K562 (cell line): ENCODE data around the gene SLC4A1. TPM values are rescaled to one million over a fixed set of nuclear protein-coding genes. Genes with fewer than 3 reads are reported as not detected.

ENCODE experiments used
- ATAC-seq: fragments of 200-7000 bp; cut with Tn5 transposase; 3 replicates; pipeline ENCODE4 v1.9.1; 2020; ENCODE audit warnings: moderate library complexity
- BruUV-seq: library from RNA; stranded (reverse); fragments of 400-500 nt; replicated peaks from 2 replicates; lab custom pipeline; 2021; lab: Mats Ljungman, UMichigan
- CTCF ChIA-PET: fragments of 300-600 bp; formaldehyde crosslinking; extraction: SDS; loops from one replicate; lab custom pipeline; 2021; ENCODE audit warnings: low intra/inter-chr PET ratio; lab: Yijun Ruan, JAX
- POLR2A ChIA-PET: fragments of 300-600, 350-650 bp; sonication (Branson Sonifier 250); formaldehyde crosslinking; extraction: SDS; loops from one replicate; lab custom pipeline; 2021; ENCODE audit warnings: antibody characterized with exemption, inconsistent platforms; lab: Yijun Ruan, JAX
- DNase-seq, 4 experiments: peaks; one replicate each; pipeline versions ENCODE4 v3.0.0 to v3.0.0-alpha.2; 2011 to 2018; ENCODE audit warnings: low spot score in 3 of 4, mixed read lengths in 3 of 4; ENCODE audit errors: extremely low read depth in 1 of 4
- FAIRE-seq: peaks from 2 replicates; lab custom pipeline; 2011; peaks lifted over from hg19 to GRCh38; lab: Jason Lieb, UNC
- H2AFZ ChIP-seq: 2 replicates; pipeline ENCODE4 v1.6.0; 2011; ENCODE audit warnings: low read depth, low read length, control low read depth, inconsistent platforms
- H3K27ac ChIP-seq: fragments of 200-600 bp; 3 replicates; pipeline ENCODE4 v1.8.0; 2011; ENCODE audit warnings: low read depth, mild to moderate bottlenecking, control low read depth, inconsistent platforms, low read length, moderate library complexity, mixed read lengths; ENCODE audit errors: extremely low read depth
- H3K27me3 ChIP-seq, 2 experiments: fragments of 300-600 bp in 1 of 2; 2 replicates in 1 of 2; 3 replicates in 1 of 2; pipeline versions ENCODE4 v1.6.0 to v1.8.0; 2011; ENCODE audit warnings: inconsistent platforms in 2 of 2, low read length in 2 of 2, mild to moderate bottlenecking in 1 of 2, mixed read lengths in 1 of 2, moderate library complexity in 1 of 2; ENCODE audit not compliant: control insufficient read depth in 2 of 2, insufficient read depth in 2 of 2
- H3K36me3 ChIP-seq: fragments of 300-600 bp; 3 replicates; pipeline ENCODE4 v1.8.0; 2011; ENCODE audit warnings: mild to moderate bottlenecking, low read length, inconsistent platforms; ENCODE audit not compliant: control insufficient read depth, insufficient read depth
- H3K4me1 ChIP-seq, 2 experiments: fragments of 200-600 bp in 1 of 2; replicated peaks in 1 of 2; 2 replicates in 1 of 2; 3 replicates in 1 of 2; pipeline versions ENCODE4 v1.5.1 to v1.8.0; 2011; ENCODE audit warnings: inconsistent platforms in 2 of 2, low read length in 2 of 2, mild to moderate bottlenecking in 1 of 2, mixed read lengths in 1 of 2, moderate library complexity in 1 of 2; ENCODE audit not compliant: control insufficient read depth in 2 of 2, insufficient read depth in 2 of 2
- H3K4me2 ChIP-seq: 2 replicates; pipeline ENCODE4 v1.6.1; 2011; ENCODE audit warnings: low read length, control low read depth, inconsistent platforms, mixed read lengths; ENCODE audit not compliant: insufficient read depth
- H3K4me3 ChIP-seq: fragments of 200-600 bp; sonication (generic), shearing (Covaris generic); 2 replicates; pipeline ENCODE4 v1.5.1; 2016; ENCODE audit warnings: control low read depth, inconsistent platforms
- H3K79me2 ChIP-seq: fragments of 200-600 bp; 3 replicates; pipeline ENCODE4 v1.8.0; 2011; ENCODE audit warnings: low read length, inconsistent platforms; ENCODE audit not compliant: control insufficient read depth, insufficient read depth
- H3K9ac ChIP-seq, 2 experiments: 2 replicates each; pipeline versions ENCODE4 v1.6.0 to v1.6.1; 2011; ENCODE audit warnings: low read depth in 2 of 2, low read length in 2 of 2, control low read depth in 1 of 2, inconsistent platforms in 1 of 2, mild to moderate bottlenecking in 1 of 2, mixed read lengths in 1 of 2; ENCODE audit not compliant: insufficient read depth in 1 of 2
- H3K9me1 ChIP-seq: one replicate; pipeline ENCODE4 v1.6.0; 2011; ENCODE audit warnings: inconsistent platforms, mild to moderate bottlenecking, low read length, moderate library complexity; ENCODE audit not compliant: control insufficient read depth, insufficient read depth
- H3K9me3 ChIP-seq: replicated peaks from 2 replicates; pipeline ENCODE4 v1.5.1; 2011; ENCODE audit warnings: low read depth, low read length, inconsistent platforms; ENCODE audit not compliant: control insufficient read depth, insufficient read depth
- H4K20me1 ChIP-seq: replicated peaks from 2 replicates; pipeline ENCODE4 v1.6.1; 2011; ENCODE audit warnings: low read length, inconsistent platforms, mixed read lengths; ENCODE audit not compliant: control insufficient read depth, insufficient read depth
- ARID1B ChIP-seq: fragments of 450-650 bp; IDR thresholded peaks from 2 replicates; pipeline ENCODE4 v1.6.1; 2016; ENCODE audit warnings: antibody characterized with exemption, mild to moderate bottlenecking, inconsistent platforms
- ETS1 ChIP-seq: conservative IDR thresholded peaks from 2 replicates; pipeline ENCODE4 v1.6.1; 2011; ENCODE audit warnings: low read depth, mild to moderate bottlenecking, low read length; ENCODE audit not compliant: control insufficient read depth
- ETV1 ChIP-seq: fragments of 450-650 bp; conservative IDR thresholded peaks from 2 replicates; pipeline ENCODE4 v1.6.1; 2016; ENCODE audit warnings: missing genetic modification characterization, control low read depth, low read depth, missing compliant biosample characterization
- KAT2B ChIP-seq: IDR thresholded peaks from one replicate; pipeline ENCODE4 v1.6.1; 2012; ENCODE audit warnings: low read depth, mild to moderate bottlenecking, control low read depth, inconsistent platforms, low read length, moderate library complexity
- KDM1A ChIP-seq, 2 experiments: fragments of 450-650 bp; IDR thresholded peaks; 2 replicates each; pipeline ENCODE4 v1.6.1; 2016; ENCODE audit warnings: mild to moderate bottlenecking in 2 of 2
- MBD2 ChIP-seq: sonication (generic); IDR thresholded peaks from 2 replicates; pipeline ENCODE4 v1.6.1; 2016; ENCODE audit warnings: low read depth, borderline replicate concordance
- MCM2 ChIP-seq: fragments of 450-650 bp; IDR thresholded peaks from 2 replicates; pipeline ENCODE4 v1.6.1; 2017; ENCODE audit warnings: low read depth, mild to moderate bottlenecking
- NCOA1 ChIP-seq: fragments of 450-650 bp; IDR thresholded peaks from 2 replicates; pipeline ENCODE4 v1.6.1; 2016; ENCODE audit warnings: low read depth
- PHB2 ChIP-seq: fragments of 450-650 bp; IDR thresholded peaks from 2 replicates; pipeline ENCODE4 v1.6.1; 2017; ENCODE audit warnings: low read depth
- POLR2G ChIP-seq: fragments of 200-400 bp; formaldehyde crosslinking; IDR thresholded peaks from 2 replicates; pipeline ENCODE4 v1.6.1; 2017; ENCODE audit warnings: low read depth, mild to moderate bottlenecking, antibody characterized with exemption, low read length, moderate library complexity
- PTTG1 ChIP-seq: fragments of 450-650 bp; IDR thresholded peaks from 2 replicates; pipeline ENCODE4 v1.6.1; 2016; ENCODE audit warnings: low read depth, mild to moderate bottlenecking, missing genetic modification characterization, missing compliant biosample characterization
- RBM25 ChIP-seq: fragments of 200-400 bp; formaldehyde crosslinking; IDR thresholded peaks from 2 replicates; pipeline ENCODE4 v1.6.1; 2018; ENCODE audit warnings: low read length, low read depth, moderate library complexity; ENCODE audit not compliant: severe bottlenecking
- TAL1 ChIP-seq: fragments of 450-650 bp; IDR thresholded peaks from 2 replicates; pipeline ENCODE4 v1.6.1; 2016; ENCODE audit warnings: mild to moderate bottlenecking
- TCF15 ChIP-seq: fragments of 250-450 bp; sonication (Bioruptor Pico); IDR thresholded peaks from 2 replicates; pipeline ENCODE4 v1.8.0; 2022; ENCODE audit warnings: moderate library complexity, mild to moderate bottlenecking, inconsistent platforms
- TCF7 ChIP-seq: sonication (generic); IDR thresholded peaks from 2 replicates; pipeline ENCODE4 v1.6.1; 2016; ENCODE audit warnings: antibody characterized with exemption, borderline replicate concordance
- ZNF197 ChIP-seq: fragments of 200-800 bp; sonication (Bioruptor generic); IDR thresholded peaks from 2 replicates; pipeline ENCODE4 v1.6.1; 2016; ENCODE audit warnings: low read depth, missing genetic modification characterization, missing compliant biosample characterization
- ZNF668 ChIP-seq: fragments of 250-450 bp; sonication (Bioruptor Pico); IDR thresholded peaks from 2 replicates; pipeline ENCODE4 v1.8.0; 2022; ENCODE audit warnings: mild to moderate bottlenecking, inconsistent platforms
- ZNF766 ChIP-seq: fragments of 200-800 bp; sonication (Bioruptor generic); conservative IDR thresholded peaks from 2 replicates; pipeline ENCODE4 v1.6.1; 2016; ENCODE audit warnings: missing genetic modification characterization, missing compliant biosample characterization
- WGBS: fragments of 100-300 bp; shearing (Covaris generic); methylation state at CpG from one replicate; pipeline ENCODE4 v1.1.6; 2016; ENCODE audit warnings: low coverage, mixed read lengths; ENCODE audit not compliant: insufficient coverage; ENCODE audit errors: missing lambda C conversion rate; 5-methylcytosine and 5-hydroxymethylcytosine counted together
- in situ Hi-C: fragments of 300-500 bp; cut with MboI; formaldehyde crosslinking; loops from 4 replicates; pipeline ENCODE4 v1.15.0; 2018; ENCODE audit warnings: inconsistent platforms, mixed read lengths
- intact Hi-C: fragments of 100-400 bp; cut with micrococcal nuclease; formaldehyde crosslinking; loops from 2 replicates; pipeline ENCODE4 v1.14.2; 2022
- polyA plus RNA-seq, 8 experiments: library from polyadenylated mRNA; depleted of rRNA in 4 of 8; stranded (reverse) in 5 of 8; unstranded in 3 of 8; fragments of >200 nt; fragmentation: Nextera tagmentation in 2 of 8; fragmentation: Illumina TruSeq in 1 of 8; extraction: Ambion mirVana in 2 of 8; extraction: Trizol in 1 of 8; gene quantifications; 2 replicates each; pipeline versions ENCODE4 v1.2.1 to v1.2.3, GENCODE V29; 2011 to 2014; ENCODE audit warnings: inconsistent platforms in 1 of 8, missing spikeins in 1 of 8
- total RNA-seq, 7 experiments: library from RNA; depleted of rRNA in 6 of 7; stranded (reverse); fragments of >200 nt in 6 of 7; fragmentation: Illumina TruSeq in 2 of 7; extraction: Trizol in 2 of 7; gene quantifications; 2 replicates each; pipeline versions ENCODE4 v1.2.1 to v1.2.3, GENCODE V29; 2011 to 2021; ENCODE audit warnings: low replicate concordance in 1 of 7
- TF ChIP-seq, protein P1 (sequence below), 2 experiments: IDR thresholded peaks; 2 replicates each; pipeline ENCODE4 v1.6.1; 2011; ENCODE audit warnings: borderline replicate concordance in 1 of 2, control low read depth in 1 of 2, low read depth in 1 of 2, low read length in 1 of 2, mild to moderate bottlenecking in 1 of 2, mixed read lengths in 1 of 2, moderate library complexity in 1 of 2; ENCODE audit not compliant: insufficient read depth in 1 of 2, insufficient read length in 1 of 2, poor library complexity in 1 of 2, severe bottlenecking in 1 of 2; ENCODE audit errors: extremely low read depth in 1 of 2

The SLC4A1 gene
- total and polyA plus RNA-seq, 9 of the 15 experiments (the other 6 are each of a cell fraction or from before 2014, with no cell fraction given), result 0.14 to 1.00 (median 0.53) TPM

DNA sequence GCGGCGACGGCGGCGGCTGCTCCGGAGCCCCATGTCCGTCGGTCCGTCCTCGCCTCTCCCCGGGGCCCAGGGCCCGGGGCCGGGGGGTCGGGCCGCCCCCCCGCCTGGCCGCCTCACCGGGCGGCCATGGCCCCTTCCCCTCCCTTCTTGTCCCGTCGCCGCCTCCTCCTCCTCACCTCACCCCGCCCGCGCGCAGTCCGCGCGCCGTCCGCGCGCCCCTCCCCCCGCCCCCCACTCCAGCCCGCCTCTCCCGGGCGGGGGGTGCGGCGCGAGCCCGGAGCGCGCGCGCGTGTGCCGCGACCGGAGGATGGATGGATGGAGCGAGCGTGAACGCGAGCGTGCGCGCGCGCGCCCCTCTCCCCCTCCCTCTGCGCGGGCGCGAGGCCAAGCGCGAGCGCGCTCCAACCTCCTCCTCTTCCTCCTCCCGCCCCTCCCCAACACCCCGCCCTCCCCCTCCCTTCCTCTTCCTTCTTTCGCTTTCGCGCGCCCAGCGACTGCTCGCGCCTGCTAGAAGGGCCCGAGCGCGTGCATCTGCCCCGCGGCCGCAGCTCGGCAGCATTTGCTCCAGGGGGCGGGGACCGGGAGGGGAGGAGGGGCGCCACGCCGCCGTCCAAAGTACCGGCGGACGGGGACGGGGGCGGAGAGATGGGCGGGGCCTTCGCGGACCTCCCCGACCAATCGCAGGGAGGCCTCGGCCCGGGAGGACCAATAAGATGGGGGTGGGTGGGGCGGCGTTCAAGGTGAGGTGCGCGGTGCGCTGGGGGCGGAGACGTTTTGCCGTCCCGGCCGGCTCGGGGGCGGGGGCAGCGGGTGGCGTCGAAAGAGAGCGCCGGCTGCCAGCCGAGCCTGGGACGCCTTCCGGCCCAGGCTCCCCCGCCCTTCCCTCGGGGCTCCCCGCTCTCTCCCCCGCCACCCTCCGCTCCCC, 68.1 kb downstream of the SLC4A1 start, which contains the start of gene ATXN7L3:
TSS of gene ATXN7L3 (minus strand) at position 332 of the 925 bp plus-strand sequence. CDS start 1,814 bp downstream, outside the sequence.
- H3K9ac ChIP-seq, result peak within 1 kb of the TSS; percentile 90 to 98
- BruUV-seq, result no TSS peak
- TF ChIP-seq KDM1A (IDR thresholded peaks at IDR 0.05), result peak in 1 of 2 experiments; percentile 25; a peak in 1 of 4 replicates
- TF ChIP-seq, protein P1, sequence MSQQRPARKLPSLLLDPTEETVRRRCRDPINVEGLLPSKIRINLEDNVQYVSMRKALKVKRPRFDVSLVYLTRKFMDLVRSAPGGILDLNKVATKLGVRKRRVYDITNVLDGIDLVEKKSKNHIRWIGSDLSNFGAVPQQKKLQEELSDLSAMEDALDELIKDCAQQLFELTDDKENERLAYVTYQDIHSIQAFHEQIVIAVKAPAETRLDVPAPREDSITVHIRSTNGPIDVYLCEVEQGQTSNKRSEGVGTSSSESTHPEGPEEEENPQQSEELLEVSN (IDR thresholded peaks at IDR 0.05; ENCODE audit: borderline replicate concordance in 1 of 2, extremely low read depth in 1 of 2, insufficient read depth in 1 of 2, insufficient read length in 1 of 2, low read depth in 1 of 2, low read length in 1 of 2, poor library complexity in 1 of 2, severe bottlenecking in 1 of 2), result peak in 1 of 2 experiments; percentile 83
- no peak for TF ChIP-seq ZNF668 (CRISPR knock-in tag)
- TF ChIP-seq KAT2B, result no peak
- TF ChIP-seq ARID1B, result no peak
- TF ChIP-seq MCM2, result no peak
- TF ChIP-seq POLR2G, result peak; percentile 77
- TF ChIP-seq PTTG1, result no peak
- TF ChIP-seq ETV1 (tag), result 0 out of 2 replicates have a peak, but pooled peaks have one; percentile 10
- no peak for TF ChIP-seq NCOA1
- TF ChIP-seq TCF15 (CRISPR knock-in tag), result no peak
- TF ChIP-seq ZNF197 (CRISPR knock-in tag), result peak; percentile 94
- no peak for TF ChIP-seq TAL1
- TF ChIP-seq ETS1, result peak; percentile 50; the same call in 1 of the 2 replicates
- TF ChIP-seq RBM25, result peak; percentile 72
- no peak for TF ChIP-seq TCF7
- peak; percentile 90 for TF ChIP-seq MBD2
- no peak for TF ChIP-seq PHB2
- peak; percentile 92 for TF ChIP-seq ZNF766 (CRISPR knock-in tag)

More for the DNA sequence above, 68.1 kb downstream of the SLC4A1 start, which contains the start of gene ATXN7L3:
- peak within 1 kb of the TSS; percentile 82 for H2AFZ ChIP-seq
- no peaks in the 10 kb centered on the region for H3K9me1 ChIP-seq
- H4K20me1 ChIP-seq, result no peaks in the 10 kb centered on the region; the same call in 1 of the 2 replicates
- peaks cover 36 to 40% of the 10 kb centered on the region in 2 experiments for H3K4me1 ChIP-seq
- CTCF ChIA-PET, result no interaction called here
- POLR2A ChIA-PET, result interaction anchor here (1.0 to 1.1 kb wide), 2 partner anchors 11 to 13 kb away, joined by 3 read pairs; partner anchors contain the start of gene TMUB2
- peak; percentile 90 for ATAC-seq
- 0% methylated on average over 10 of the region's 126 CpGs for WGBS
- peak; percentile 94 to 100 (median 96) for DNase-seq
- peak; percentile 78 for FAIRE-seq
- peaks cover 24% of the 10 kb centered on the region for H3K79me2 ChIP-seq
- in situ Hi-C loops (loop anchor here (5.0 kb wide), 1 partner anchor 317 kb away; no protein-coding TSS in a partner anchor), intact Hi-C loops (no loop called here)
- H3K27ac ChIP-seq, result peak within 1 kb of the TSS; percentile 91
- peak within 1 kb of the TSS; percentile 79 for H3K4me3 ChIP-seq
- H3K36me3 ChIP-seq, result peaks cover 30% of the 10 kb centered on the region; the same call in 2 of the 3 replicates
- no peaks in the 10 kb centered on the region for H3K27me3 ChIP-seq
- no peaks in the 10 kb centered on the region for H3K9me3 ChIP-seq
- peak within 1 kb of the TSS; percentile 91 for H3K4me2 ChIP-seq
